VCaP (cell line): Measurements from ENCODE around the gene SPARC.

ENCODE experiments used
- H3K27ac ChIP-seq: fragments of 450-650 bp; 2 replicates; pipeline ENCODE4 v1.5.1; 2017
- TF ChIP-seq, protein P1 (sequence below): fragments of 450-650 bp; conservative IDR thresholded peaks from 2 replicates; pipeline ENCODE4 v1.5.1; 2017; ENCODE audit warnings: mild to moderate bottlenecking, moderate library complexity

The SPARC gene

GRCh38 chr5:151638619-151639018 is 48.1 kb downstream of the SPARC start:
- TF ChIP-seq, protein P1, sequence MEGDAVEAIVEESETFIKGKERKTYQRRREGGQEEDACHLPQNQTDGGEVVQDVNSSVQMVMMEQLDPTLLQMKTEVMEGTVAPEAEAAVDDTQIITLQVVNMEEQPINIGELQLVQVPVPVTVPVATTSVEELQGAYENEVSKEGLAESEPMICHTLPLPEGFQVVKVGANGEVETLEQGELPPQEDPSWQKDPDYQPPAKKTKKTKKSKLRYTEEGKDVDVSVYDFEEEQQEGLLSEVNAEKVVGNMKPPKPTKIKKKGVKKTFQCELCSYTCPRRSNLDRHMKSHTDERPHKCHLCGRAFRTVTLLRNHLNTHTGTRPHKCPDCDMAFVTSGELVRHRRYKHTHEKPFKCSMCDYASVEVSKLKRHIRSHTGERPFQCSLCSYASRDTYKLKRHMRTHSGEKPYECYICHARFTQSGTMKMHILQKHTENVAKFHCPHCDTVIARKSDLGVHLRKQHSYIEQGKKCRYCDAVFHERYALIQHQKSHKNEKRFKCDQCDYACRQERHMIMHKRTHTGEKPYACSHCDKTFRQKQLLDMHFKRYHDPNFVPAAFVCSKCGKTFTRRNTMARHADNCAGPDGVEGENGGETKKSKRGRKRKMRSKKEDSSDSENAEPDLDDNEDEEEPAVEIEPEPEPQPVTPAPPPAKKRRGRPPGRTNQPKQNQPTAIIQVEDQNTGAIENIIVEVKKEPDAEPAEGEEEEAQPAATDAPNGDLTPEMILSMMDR: no peak
- no peak overlapping the region for H3K27ac ChIP-seq

DNA sequence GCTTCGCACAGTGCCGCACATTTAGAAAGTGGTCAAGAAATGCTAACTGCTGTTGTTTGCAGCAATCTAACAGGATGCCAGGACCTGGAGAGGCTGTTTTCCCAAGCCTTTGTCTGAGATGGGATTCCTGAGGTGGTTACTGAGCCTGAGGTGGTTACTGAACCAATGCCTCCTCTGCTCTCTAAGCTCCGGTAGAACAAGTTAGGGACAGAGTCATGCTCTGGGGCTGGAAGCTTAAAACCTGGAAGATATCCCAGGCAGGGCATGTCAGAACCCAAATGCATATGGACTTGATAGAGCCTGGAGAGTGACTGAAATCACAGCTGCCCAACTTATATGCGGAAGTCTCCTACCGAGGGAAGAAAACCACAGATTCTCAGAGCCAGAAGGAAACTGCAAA is 49.0 kb downstream of the SPARC start:
- TF ChIP-seq, protein P1: no peak
- H3K27ac ChIP-seq: no peak overlapping the region

- TF ChIP-seq, protein P1: no peak
- H3K27ac ChIP-seq: no peak overlapping the region
Observed at GRCh38 chr5:151633892-151634291, 52.8 kb downstream of the SPARC start.

- no peak overlapping the region for H3K27ac ChIP-seq
- TF ChIP-seq, protein P1: no peak
Observed at GRCh38 chr5:151632941-151633340, 53.8 kb downstream of the SPARC start.

- H3K27ac ChIP-seq: no peak overlapping the region
- TF ChIP-seq, protein P1: no peak
Observed at GRCh38 chr5:151632524-151632923, 54.2 kb downstream of the SPARC start.

DNA sequence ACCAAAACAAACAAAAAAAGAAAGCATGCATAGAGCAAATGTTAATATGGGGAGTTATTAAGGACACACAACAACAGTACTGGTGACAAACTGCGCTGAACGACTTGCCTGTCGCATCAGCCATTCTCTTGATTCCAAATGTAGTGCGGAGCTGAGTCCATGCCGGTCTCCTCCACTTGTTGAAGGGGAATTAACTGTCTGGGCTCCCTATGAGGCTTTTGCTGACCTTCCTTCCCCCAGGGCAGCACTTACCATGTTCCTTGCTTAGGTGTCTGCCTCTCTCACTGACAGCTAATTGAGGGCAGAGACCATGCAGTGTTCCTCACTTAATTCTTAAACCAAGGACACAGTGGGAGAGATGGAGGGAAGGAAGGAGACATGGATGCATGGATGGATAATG is 54.8 kb downstream of the SPARC start:
- H3K27ac ChIP-seq: no peak overlapping the region
- TF ChIP-seq, protein P1: no peak

- H3K27ac ChIP-seq: no peak overlapping the region
- TF ChIP-seq, protein P1: no peak
Observed at GRCh38 chr5:151630088-151630487, 56.6 kb downstream of the SPARC start.
